A673 (cell line): ENCODE data around the gene MEGF6. TPM values are rescaled to one million over a fixed set of nuclear protein-coding genes. Genes with fewer than 3 reads are reported as not detected.

Experiments used
- BruUV-seq: library from RNA; stranded (reverse); fragments of 400-500 nt; replicated peaks from 2 replicates; lab custom pipeline; 2021; lab: Mats Ljungman, UMichigan
- CTCF ChIA-PET: fragments of 300-600 bp; sonication (Branson Sonifier 250); formaldehyde crosslinking; loops from one replicate; lab custom pipeline; 2022; ENCODE audit warnings: antibody characterized with exemption; lab: Charles Lee
- POLR2A ChIA-PET: fragments of 300-600 bp; sonication (Branson Sonifier 250); formaldehyde crosslinking; loops from one replicate; lab custom pipeline; 2022; ENCODE audit warnings: antibody characterized with exemption; ENCODE audit not compliant: low non-redundant PET; lab: Charles Lee
- DNase-seq: peaks from one replicate; pipeline ENCODE4 v3.0.0-alpha.2; 2015; ENCODE audit warnings: low spot score
- H3K27ac ChIP-seq: fragments of 200-600 bp; sonication (generic); 2 replicates; pipeline ENCODE4 v1.5.1; 2016; ENCODE audit warnings: mixed run types, low read depth, mild to moderate bottlenecking, mixed read lengths, antibody characterized with exemption, low read length; ENCODE audit not compliant: poor library complexity, severe bottlenecking
- H3K27me3 ChIP-seq: fragments of 200-600 bp; sonication (generic); replicated peaks from 2 replicates; pipeline ENCODE4 v1.6.1; 2017; ENCODE audit warnings: mixed run types, low read depth, mild to moderate bottlenecking, mixed read lengths, antibody characterized with exemption, low read length; ENCODE audit not compliant: insufficient read depth, poor library complexity
- H3K36me3 ChIP-seq: fragments of 200-600 bp; sonication (generic); 2 replicates; pipeline ENCODE4 v1.6.1; 2016; ENCODE audit warnings: mixed run types, mild to moderate bottlenecking, mixed read lengths, antibody characterized with exemption, low read length; ENCODE audit not compliant: insufficient read depth, poor library complexity, severe bottlenecking
- H3K4me1 ChIP-seq: fragments of 200-600 bp; sonication (generic); 2 replicates; pipeline ENCODE4 v1.6.1; 2017; ENCODE audit warnings: mixed run types, mild to moderate bottlenecking, mixed read lengths, antibody characterized with exemption, low read length; ENCODE audit not compliant: insufficient read depth, poor library complexity, severe bottlenecking
- H3K4me3 ChIP-seq: fragments of 200-600 bp; sonication (generic); 2 replicates; pipeline ENCODE4 v1.5.1; 2016; ENCODE audit warnings: low read depth, mixed run types, mild to moderate bottlenecking, mixed read lengths, low read length; ENCODE audit not compliant: poor library complexity, severe bottlenecking
- H3K9me3 ChIP-seq: fragments of 200-600 bp; sonication (generic); 2 replicates; pipeline ENCODE4 v1.6.1; 2016; ENCODE audit warnings: mixed run types, low read depth, mild to moderate bottlenecking, mixed read lengths, antibody characterized with exemption, low read length; ENCODE audit not compliant: poor library complexity, severe bottlenecking
- EZH2 ChIP-seq: fragments of 200-600 bp; sonication (generic); IDR thresholded peaks from 2 replicates; pipeline ENCODE4 v1.6.1; 2017; ENCODE audit warnings: borderline replicate concordance, low read depth, mild to moderate bottlenecking, mixed read lengths, antibody characterized with exemption, low read length; ENCODE audit not compliant: poor library complexity, severe bottlenecking
- intact Hi-C: fragments of 100-400 bp; cut with micrococcal nuclease; formaldehyde crosslinking; loops from one replicate; pipeline ENCODE4 v1.10.0; 2022; ENCODE audit not compliant: unreplicated experiment
- total RNA-seq: library from RNA; stranded (reverse); gene quantifications from 2 replicates; pipeline ENCODE4 v1.2.3, GENCODE V29; 2021
- TF ChIP-seq, protein P1 (sequence below): fragments of 300-800, 200-600 bp; sonication (generic); conservative IDR thresholded peaks from 2 replicates; pipeline ENCODE4 v1.5.1; 2017; ENCODE audit warnings: low read depth, mild to moderate bottlenecking, antibody characterized with exemption, low read length, moderate library complexity, mixed read lengths

The MEGF6 gene
- total RNA-seq, 1 experiment from 2014 or later = 2.8 TPM

DNA sequence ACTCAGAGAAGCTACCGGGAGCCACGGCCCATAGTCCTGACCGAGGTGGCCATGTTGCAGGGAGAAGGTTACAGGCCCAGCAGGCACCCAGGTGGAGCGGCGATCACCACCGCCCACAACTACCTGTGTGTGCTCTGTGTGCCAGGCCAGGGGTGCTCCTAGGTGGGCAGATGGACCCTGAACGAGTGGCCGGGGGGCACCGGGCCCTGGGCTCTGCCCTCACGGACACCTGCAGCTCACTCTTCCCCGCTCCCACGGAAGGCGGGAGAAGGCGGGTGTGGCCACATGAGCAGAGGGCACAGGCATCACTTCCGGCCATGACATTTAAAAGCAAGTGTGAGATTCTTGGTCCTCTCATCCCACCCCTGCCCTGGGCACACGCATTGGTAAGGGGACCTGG, 73.9 kb downstream of the MEGF6 start:
- ChIA-PET CTCF (no interaction called here), POLR2A (no interaction called here)
- BruUV-seq = no TSS peak
- intact Hi-C loops = no loop called here
- no peaks in the 10 kb centered on the region for H3K36me3 ChIP-seq
- DNase-seq = no peak
- H3K4me3 ChIP-seq = no peak overlapping the region
- no peak for TF ChIP-seq EZH2
- TF ChIP-seq, protein P1, sequence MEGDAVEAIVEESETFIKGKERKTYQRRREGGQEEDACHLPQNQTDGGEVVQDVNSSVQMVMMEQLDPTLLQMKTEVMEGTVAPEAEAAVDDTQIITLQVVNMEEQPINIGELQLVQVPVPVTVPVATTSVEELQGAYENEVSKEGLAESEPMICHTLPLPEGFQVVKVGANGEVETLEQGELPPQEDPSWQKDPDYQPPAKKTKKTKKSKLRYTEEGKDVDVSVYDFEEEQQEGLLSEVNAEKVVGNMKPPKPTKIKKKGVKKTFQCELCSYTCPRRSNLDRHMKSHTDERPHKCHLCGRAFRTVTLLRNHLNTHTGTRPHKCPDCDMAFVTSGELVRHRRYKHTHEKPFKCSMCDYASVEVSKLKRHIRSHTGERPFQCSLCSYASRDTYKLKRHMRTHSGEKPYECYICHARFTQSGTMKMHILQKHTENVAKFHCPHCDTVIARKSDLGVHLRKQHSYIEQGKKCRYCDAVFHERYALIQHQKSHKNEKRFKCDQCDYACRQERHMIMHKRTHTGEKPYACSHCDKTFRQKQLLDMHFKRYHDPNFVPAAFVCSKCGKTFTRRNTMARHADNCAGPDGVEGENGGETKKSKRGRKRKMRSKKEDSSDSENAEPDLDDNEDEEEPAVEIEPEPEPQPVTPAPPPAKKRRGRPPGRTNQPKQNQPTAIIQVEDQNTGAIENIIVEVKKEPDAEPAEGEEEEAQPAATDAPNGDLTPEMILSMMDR = no peak
- H3K27me3 ChIP-seq = no peaks in the 10 kb centered on the region
- H3K9me3 ChIP-seq = no peaks in the 10 kb centered on the region
- H3K27ac ChIP-seq = no peak overlapping the region
- H3K4me1 ChIP-seq = no peaks in the 10 kb centered on the region

DNA sequence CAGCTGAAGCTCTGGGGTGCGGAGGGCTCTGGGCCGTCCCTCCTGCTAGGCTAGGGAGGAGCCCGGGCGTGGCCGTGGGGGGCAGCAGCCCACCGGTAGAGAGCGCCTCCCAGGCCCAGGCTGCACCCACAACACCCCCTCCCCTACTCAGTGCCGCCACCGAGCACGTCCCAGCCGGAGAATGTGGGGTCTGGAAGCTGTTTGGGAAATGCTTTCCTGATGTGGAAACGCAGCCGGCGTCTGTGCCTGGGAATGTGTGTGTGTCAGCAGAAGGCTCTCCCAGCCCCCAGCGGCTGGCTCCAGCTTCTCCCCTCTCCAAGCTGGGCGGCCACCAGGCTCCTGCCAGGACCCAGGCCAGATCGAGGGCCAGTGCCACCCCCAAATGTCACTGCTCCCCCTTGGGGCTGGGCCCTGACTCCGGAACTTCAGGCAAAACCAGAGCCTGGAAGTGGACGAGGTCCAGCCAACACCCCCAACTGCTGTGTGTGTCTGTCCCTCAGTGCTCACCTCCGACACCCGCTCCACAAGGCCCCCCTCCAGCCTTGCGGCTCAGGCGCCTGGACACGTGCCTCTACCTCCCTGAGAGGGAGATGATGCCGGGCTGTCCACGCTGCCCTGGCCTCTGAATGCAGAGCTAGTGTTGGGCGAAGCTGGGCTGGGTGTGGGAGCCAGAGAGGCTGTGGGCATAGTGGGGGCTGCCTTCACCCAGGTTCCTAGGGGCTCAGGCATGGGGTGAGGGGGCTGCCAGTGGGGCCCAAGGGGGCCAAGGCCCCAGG, 74.7 kb downstream of the MEGF6 start:
- Histone ChIP-seq H3K27ac (no peak overlapping the region), H3K4me3 (no peak overlapping the region), H3K36me3 (no peaks in the 10 kb centered on the region), H3K4me1 (no peaks in the 10 kb centered on the region), H3K27me3 (no peaks in the 10 kb centered on the region), H3K9me3 (no peaks in the 10 kb centered on the region)
- CTCF ChIA-PET = interaction anchor here (0.5 kb wide), 1 partner anchor 30 kb away, joined by 3 read pairs; no protein-coding TSS in a partner anchor
- no peak for TF ChIP-seq EZH2
- TF ChIP-seq, protein P1 = no peak
- intact Hi-C loops = no loop called here
- no TSS peak for BruUV-seq
- no peak for DNase-seq
- POLR2A ChIA-PET = no interaction called here

DNA sequence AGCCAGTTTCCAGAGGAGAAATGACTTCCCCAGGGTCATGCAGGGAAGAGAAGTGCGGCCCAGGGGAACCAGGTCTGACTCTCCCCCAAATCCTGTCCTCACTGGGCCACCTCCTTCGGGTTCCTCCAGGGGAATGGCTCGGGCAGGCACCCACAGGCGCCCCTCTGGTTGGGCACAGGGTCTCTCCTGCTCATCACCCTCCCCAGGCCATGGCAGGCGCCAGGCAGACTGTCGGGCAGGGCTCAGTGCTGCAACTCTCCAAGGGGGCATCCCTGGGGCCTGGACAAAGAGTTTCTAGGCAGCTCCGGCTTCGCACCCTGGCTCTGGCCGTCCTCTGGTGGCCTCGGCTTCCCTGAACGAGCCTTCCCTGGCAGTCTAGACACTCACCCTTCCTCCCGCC, 75.6 kb downstream of the MEGF6 start:
- no peak overlapping the region for H3K4me3 ChIP-seq
- ChIA-PET POLR2A (no interaction called here), CTCF (no interaction called here)
- no peaks in the 10 kb centered on the region for H3K27me3 ChIP-seq
- TF ChIP-seq EZH2 = no peak
- TF ChIP-seq, protein P1 = no peak
- no peaks in the 10 kb centered on the region for H3K36me3 ChIP-seq
- DNase-seq = no peak
- BruUV-seq = no TSS peak
- intact Hi-C loops = no loop called here
- H3K4me1 ChIP-seq = no peaks in the 10 kb centered on the region
- H3K27ac ChIP-seq = no peak overlapping the region
- no peaks in the 10 kb centered on the region for H3K9me3 ChIP-seq
